ENCODE results near the gene EXD3. TPM values are rescaled to one million over a fixed set of nuclear protein-coding genes. Genes with fewer than 3 reads are reported as not detected.

EXD3 gene
- total and polyA plus RNA-seq, 2 donors (not counting 1 experiment from before 2014, with no cell fraction given), result 2.6 to 13.0 TPM

- no peak for TF ChIP-seq CTCF (conservative IDR thresholded peaks at IDR 0.05 in 1 of 2, IDR thresholded peaks at IDR 0.05 in 1 of 2; ENCODE audit: low read depth in 1 of 2, low read length in 2 of 2)
- TF ChIP-seq EZH2 (IDR thresholded peaks at IDR 0.05; ENCODE audit: low read length, missing control alignments), result peak; percentile 36
- Histone ChIP-seq H3K27me3 (ENCODE audit: control insufficient read depth, insufficient read depth, low read length) (peaks cover 20% of the 10 kb centered on the region), H3K4me3 (replicated peaks in 1 of 4; ENCODE audit: control extremely low read depth in 1 of 4, insufficient read depth in 1 of 4, low read depth in 3 of 4, low read length in 4 of 4) (no peak overlapping the region), H3K9ac (ENCODE audit: insufficient read depth, low read length) (no peak overlapping the region), H3K9me3 (ENCODE audit: control insufficient read depth, insufficient read depth, low read depth, low read length) (no peaks in the 10 kb centered on the region), H3K79me2 (ENCODE audit: control insufficient read depth, insufficient read depth, low read length) (no peaks in the 10 kb centered on the region), H3K27ac (ENCODE audit: insufficient read depth, low read length) (no peak overlapping the region), H4K20me1 (ENCODE audit: control insufficient read depth, extremely low read depth, insufficient read depth, low read length) (no peaks in the 10 kb centered on the region), H3K4me1 (ENCODE audit: control insufficient read depth, extremely low read depth, insufficient read depth, low read length) (peaks cover 10% of the 10 kb centered on the region), H2AFZ (ENCODE audit: low read length) (no peak overlapping the region), H3K36me3 (ENCODE audit: control insufficient read depth, insufficient read depth, low read length) (no peaks in the 10 kb centered on the region), H3K4me2 (ENCODE audit: extremely low read depth, insufficient read depth, low read length) (peak overlapping the region; percentile 56)
- peak; percentile 42 to 76 for DNase-seq (ENCODE audit: low read depth in 2 of 2)
Measured at GRCh38 chr9:137294091-137294680, 128.8 kb downstream of the EXD3 start.

- no peaks in the 10 kb centered on the region for H3K79me2 ChIP-seq (ENCODE audit: control insufficient read depth, insufficient read depth, low read length)
- H3K27me3 ChIP-seq (ENCODE audit: control insufficient read depth, insufficient read depth, low read length), result peaks cover 14% of the 10 kb centered on the region
- peak in 1 of 2 donors; percentile 61 for DNase-seq (ENCODE audit: low read depth in 2 of 2)
- no peak for TF ChIP-seq CTCF (conservative IDR thresholded peaks at IDR 0.05 in 1 of 2, IDR thresholded peaks at IDR 0.05 in 1 of 2; ENCODE audit: low read depth in 1 of 2, low read length in 2 of 2)
- TF ChIP-seq EZH2 (IDR thresholded peaks at IDR 0.05; ENCODE audit: low read length, missing control alignments), result no peak
- H3K27ac ChIP-seq (ENCODE audit: insufficient read depth, low read length), result no peak overlapping the region
- no peaks in the 10 kb centered on the region for H4K20me1 ChIP-seq (ENCODE audit: control insufficient read depth, extremely low read depth, insufficient read depth, low read length)
- H3K4me1 ChIP-seq (ENCODE audit: control insufficient read depth, extremely low read depth, insufficient read depth, low read length), result peaks cover 5% of the 10 kb centered on the region
- no peak overlapping the region for H3K9ac ChIP-seq (ENCODE audit: insufficient read depth, low read length)
- H2AFZ ChIP-seq (ENCODE audit: low read length), result no peak overlapping the region
- peak overlapping the region; percentile 56 for H3K4me2 ChIP-seq (ENCODE audit: extremely low read depth, insufficient read depth, low read length)
- no peaks in the 10 kb centered on the region for H3K9me3 ChIP-seq (ENCODE audit: control insufficient read depth, insufficient read depth, low read depth, low read length)
- H3K4me3 ChIP-seq (replicated peaks in 1 of 4; ENCODE audit: control extremely low read depth in 1 of 4, insufficient read depth in 1 of 4, low read depth in 3 of 4, low read length in 4 of 4), result no peak overlapping the region
- H3K36me3 ChIP-seq (ENCODE audit: control insufficient read depth, insufficient read depth, low read length), result no peaks in the 10 kb centered on the region
Measured at GRCh38 chr9:137293482-137294090, 129.4 kb downstream of the EXD3 start.

GRCh38 chr9:137293094-137293481 is 129.9 kb downstream of the EXD3 start:
- no peak overlapping the region for H3K27ac ChIP-seq (ENCODE audit: insufficient read depth, low read length)
- H3K4me3 ChIP-seq (replicated peaks in 1 of 4; ENCODE audit: control extremely low read depth in 1 of 4, insufficient read depth in 1 of 4, low read depth in 3 of 4, low read length in 4 of 4), result no peak overlapping the region
- H3K79me2 ChIP-seq (ENCODE audit: control insufficient read depth, insufficient read depth, low read length), result no peaks in the 10 kb centered on the region
- H3K9ac ChIP-seq (ENCODE audit: insufficient read depth, low read length), result no peak overlapping the region
- no peaks in the 10 kb centered on the region for H3K36me3 ChIP-seq (ENCODE audit: control insufficient read depth, insufficient read depth, low read length)
- H3K4me1 ChIP-seq (ENCODE audit: control insufficient read depth, extremely low read depth, insufficient read depth, low read length), result peaks cover 2% of the 10 kb centered on the region
- H3K9me3 ChIP-seq (ENCODE audit: control insufficient read depth, insufficient read depth, low read depth, low read length), result no peaks in the 10 kb centered on the region
- TF ChIP-seq EZH2 (IDR thresholded peaks at IDR 0.05; ENCODE audit: low read length, missing control alignments) (no peak), CTCF (conservative IDR thresholded peaks at IDR 0.05 in 1 of 2, IDR thresholded peaks at IDR 0.05 in 1 of 2; ENCODE audit: low read depth in 1 of 2, low read length in 2 of 2) (no peak)
- no peaks in the 10 kb centered on the region for H4K20me1 ChIP-seq (ENCODE audit: control insufficient read depth, extremely low read depth, insufficient read depth, low read length)
- DNase-seq (ENCODE audit: low read depth in 2 of 2), result no peak
- H2AFZ ChIP-seq (ENCODE audit: low read length), result no peak overlapping the region
- H3K4me2 ChIP-seq (ENCODE audit: extremely low read depth, insufficient read depth, low read length), result no peak overlapping the region
- peaks cover 10% of the 10 kb centered on the region for H3K27me3 ChIP-seq (ENCODE audit: control insufficient read depth, insufficient read depth, low read length)
